Endothelial cell of umbilical vein (primary cell): ENCODE results near the gene DCUN1D5. TPM values are rescaled to one million over a fixed set of nuclear protein-coding genes. Genes with fewer than 3 reads are reported as not detected.

Experiments used
- BruUV-seq: library from RNA; stranded (reverse); fragments of 400-500 nt; replicated peaks from 2 replicates; lab custom pipeline; 2021; lab: Mats Ljungman, UMichigan
- CTCF ChIA-PET: fragments of 300-600, 350-600 bp; sonication (Branson Sonifier 250); formaldehyde crosslinking; loops from one replicate; lab custom pipeline; 2021; ENCODE audit warnings: antibody characterized with exemption, inconsistent platforms; lab: Charles Lee
- POLR2A ChIA-PET: fragments of 300-600, 350-600 bp; sonication (Branson Sonifier 250); formaldehyde crosslinking; loops from one replicate; lab custom pipeline; 2021; ENCODE audit warnings: antibody characterized with exemption, inconsistent platforms; lab: Charles Lee
- DNase-seq: peaks from one replicate; pipeline ENCODE4 v3.0.0-alpha.2; 2011; ENCODE audit warnings: low read depth, low spot score
- FAIRE-seq: peaks from 2 replicates; lab custom pipeline; 2011; peaks lifted over from hg19 to GRCh38; lab: Jason Lieb, UNC
- H2AFZ ChIP-seq: 2 replicates; pipeline ENCODE4 v1.6.0; 2012; ENCODE audit warnings: low read depth, low read length, control low read depth, inconsistent platforms
- H3K27ac ChIP-seq: 2 replicates; pipeline ENCODE4 v1.5.1; 2011; ENCODE audit warnings: low read depth, mild to moderate bottlenecking, control low read depth, low read length, moderate library complexity; ENCODE audit not compliant: insufficient read depth
- H3K27me3 ChIP-seq, 2 experiments: 2 replicates each; pipeline versions ENCODE4 v1.6.0 to v1.6.1; 2011; ENCODE audit warnings: low read length in 2 of 2, mixed read lengths in 1 of 2; ENCODE audit not compliant: control insufficient read depth in 2 of 2, insufficient read depth in 2 of 2
- H3K36me3 ChIP-seq, 2 experiments: 2 replicates in 1 of 2; 3 replicates in 1 of 2; pipeline ENCODE4 v1.5.1; 2011; ENCODE audit warnings: low read length in 2 of 2, mild to moderate bottlenecking in 1 of 2, moderate library complexity in 1 of 2; ENCODE audit not compliant: control insufficient read depth in 2 of 2, insufficient read depth in 2 of 2; ENCODE audit errors: extremely low read depth in 1 of 2
- H3K4me1 ChIP-seq: 3 replicates; pipeline ENCODE4 v1.5.1; 2011; ENCODE audit warnings: mild to moderate bottlenecking, low read length; ENCODE audit not compliant: control insufficient read depth, insufficient read depth; ENCODE audit errors: extremely low read depth
- H3K4me2 ChIP-seq: 2 replicates; pipeline ENCODE4 v1.6.1; 2011; ENCODE audit warnings: low read length, control low read depth, mixed read lengths; ENCODE audit not compliant: insufficient read depth
- H3K4me3 ChIP-seq, 3 experiments: fragments of 200-600 bp in 1 of 3; sonication (generic), shearing (Covaris generic) in 1 of 3; replicated peaks in 1 of 3; 2 replicates each; pipeline ENCODE4 v1.5.1; 2011 to 2016; ENCODE audit warnings: control low read depth in 3 of 3, low read length in 3 of 3, mild to moderate bottlenecking in 2 of 3, inconsistent platforms in 1 of 3, low read depth in 1 of 3, moderate library complexity in 1 of 3; ENCODE audit not compliant: insufficient read depth in 1 of 3
- H3K79me2 ChIP-seq: 2 replicates; pipeline ENCODE4 v1.6.0; 2012; ENCODE audit warnings: low read length, inconsistent platforms; ENCODE audit not compliant: control insufficient read depth, insufficient read depth
- H3K9ac ChIP-seq: replicated peaks from 2 replicates; pipeline ENCODE3; 2011; ENCODE audit warnings: low read length, control low read depth; ENCODE audit not compliant: insufficient read depth; ENCODE audit errors: extremely low read depth
- H3K9me1 ChIP-seq: replicated peaks from 3 replicates; pipeline ENCODE4 v1.6.0; 2011; ENCODE audit warnings: mild to moderate bottlenecking, low read length; ENCODE audit not compliant: control insufficient read depth, insufficient read depth; ENCODE audit errors: extremely low read depth
- H3K9me3 ChIP-seq: replicated peaks from 2 replicates; pipeline ENCODE4 v1.5.1; 2012; ENCODE audit warnings: low read length, inconsistent platforms; ENCODE audit not compliant: control insufficient read depth, insufficient read depth
- H4K20me1 ChIP-seq: replicated peaks from 2 replicates; pipeline ENCODE3; 2011; ENCODE audit warnings: mild to moderate bottlenecking, low read length; ENCODE audit not compliant: control insufficient read depth, insufficient read depth; ENCODE audit errors: extremely low read depth
- EZH2 ChIP-seq: IDR thresholded peaks from 2 replicates; pipeline ENCODE4 v1.6.1; 2012; ENCODE audit warnings: borderline replicate concordance, low read depth, mild to moderate bottlenecking, moderate library complexity, low read length, inconsistent platforms; ENCODE audit not compliant: severe bottlenecking
- FOS ChIP-seq: IDR thresholded peaks from 2 replicates; pipeline ENCODE4 v1.6.1; 2011; ENCODE audit warnings: mild to moderate bottlenecking, low read length, moderate library complexity, borderline replicate concordance; ENCODE audit not compliant: insufficient read depth
- GATA2 ChIP-seq: IDR thresholded peaks from 2 replicates; pipeline ENCODE4 v1.7.0; 2011; ENCODE audit warnings: low read depth, mild to moderate bottlenecking, moderate library complexity, mixed read lengths, low read length; ENCODE audit not compliant: insufficient read length, insufficient read depth
- JUN ChIP-seq: IDR thresholded peaks from 2 replicates; pipeline ENCODE4 v1.6.1; 2011; ENCODE audit warnings: borderline replicate concordance, low read depth; ENCODE audit not compliant: insufficient read length, insufficient read depth
- MAX ChIP-seq: IDR thresholded peaks from 2 replicates; pipeline ENCODE4 v1.6.1; 2011; ENCODE audit not compliant: insufficient read depth, insufficient read length
- MYC ChIP-seq: IDR thresholded peaks from one replicate; pipeline ENCODE4 v1.6.1; 2011; ENCODE audit warnings: mild to moderate bottlenecking, low read depth, low read length
- POLR2A ChIP-seq: IDR thresholded peaks from 2 replicates; pipeline ENCODE4 v1.6.1; 2012; ENCODE audit warnings: low read depth, mild to moderate bottlenecking, control low read depth, low read length
- POLR2AphosphoS5 ChIP-seq: IDR thresholded peaks from 2 replicates; pipeline ENCODE4 v1.6.1; 2012; ENCODE audit warnings: low read depth, mild to moderate bottlenecking, control low read depth, low read length, moderate library complexity; ENCODE audit not compliant: insufficient read depth
- dilution Hi-C: fragments of 300-500 bp; cut with MboI; formaldehyde crosslinking; loops from one replicate; pipeline ENCODE4 v1.15.0; 2019; ENCODE audit warnings: low sequenced_read_pairs; ENCODE audit not compliant: extremely low pct_ligation_motif_present
- intact Hi-C: fragments of 100-400 bp; cut with micrococcal nuclease; formaldehyde crosslinking; loops from one replicate; pipeline ENCODE4 v1.10.0; 2022
- polyA plus RNA-seq, 4 experiments: library from polyadenylated mRNA; depleted of rRNA in 3 of 4; stranded (reverse) in 3 of 4; unstranded in 1 of 4; fragments of >200 nt; gene quantifications; 2 replicates each; pipeline versions ENCODE4 v1.2.1 to v1.2.3, GENCODE V29; 2011 to 2012; ENCODE audit warnings: missing spikeins in 1 of 4
- total RNA-seq: library from RNA; stranded (reverse); gene quantifications from 2 replicates; pipeline ENCODE4 v1.2.3, GENCODE V29; 2021
- TF ChIP-seq, protein P1 (sequence below), 2 donors: IDR thresholded peaks; 1 replicate in 1 of 2; 2 replicates in 1 of 2; pipeline ENCODE4 v1.5.1; 2011; ENCODE audit warnings: low read length in 2 of 2, mild to moderate bottlenecking in 2 of 2, moderate library complexity in 2 of 2, control low read depth in 1 of 2, inconsistent platforms in 1 of 2, low read depth in 1 of 2; ENCODE audit not compliant: insufficient read depth in 1 of 2; ENCODE audit errors: extremely low read depth in 1 of 2

DCUN1D5 gene
- total and polyA plus RNA-seq, 2 donors (not counting 3 experiments of a cell fraction or from before 2014, with no cell fraction given), result 32.9 to 49.8 TPM

DNA sequence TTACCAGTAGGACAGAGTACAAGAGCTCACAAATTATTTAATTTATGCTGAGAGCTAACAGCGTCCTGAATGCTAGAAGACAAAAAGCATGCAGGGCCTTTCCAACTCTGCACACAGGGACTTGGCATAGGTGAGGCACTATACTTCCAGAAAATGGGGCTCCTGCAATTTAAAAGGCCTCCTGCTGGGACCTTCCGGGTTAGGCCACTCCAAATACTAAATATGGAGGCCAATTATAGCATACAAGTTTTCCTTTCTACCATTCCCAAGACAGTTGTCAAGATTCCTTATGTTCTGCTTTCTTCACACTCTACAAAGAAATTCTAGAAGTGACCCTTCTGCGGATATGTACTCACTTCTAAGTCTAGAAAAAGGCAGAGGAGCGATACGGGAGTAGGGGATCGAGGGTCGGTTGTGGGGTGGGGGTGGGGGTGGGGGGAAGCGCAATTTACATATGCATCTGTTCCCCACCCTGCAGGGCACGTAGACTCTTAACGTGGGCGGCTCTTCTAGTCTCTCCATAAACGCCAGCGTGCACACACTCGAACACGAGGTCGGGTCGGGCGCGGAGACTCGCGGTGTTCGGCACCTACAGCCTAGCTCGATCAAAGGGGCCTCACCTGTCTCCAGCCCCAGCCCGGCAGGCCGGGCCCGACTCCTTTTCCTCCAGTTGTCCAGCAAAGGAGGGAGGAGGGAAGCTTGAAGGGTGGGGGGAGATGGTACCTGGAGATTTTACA, 728 bp downstream of the DCUN1D5 start:
- POLR2A ChIA-PET, result interaction anchor here (2.0 kb wide), 1 partner anchor 18 kb away, joined by 9 read pairs; the partner anchor contains the start of gene DYNC2H1
- TF ChIP-seq GATA2 (no peak), MYC (no peak), FOS (no peak), MAX (no peak), POLR2A (no peak), POLR2AphosphoS5 (no peak), JUN (no peak), EZH2 (no peak)
- TF ChIP-seq, protein P1, sequence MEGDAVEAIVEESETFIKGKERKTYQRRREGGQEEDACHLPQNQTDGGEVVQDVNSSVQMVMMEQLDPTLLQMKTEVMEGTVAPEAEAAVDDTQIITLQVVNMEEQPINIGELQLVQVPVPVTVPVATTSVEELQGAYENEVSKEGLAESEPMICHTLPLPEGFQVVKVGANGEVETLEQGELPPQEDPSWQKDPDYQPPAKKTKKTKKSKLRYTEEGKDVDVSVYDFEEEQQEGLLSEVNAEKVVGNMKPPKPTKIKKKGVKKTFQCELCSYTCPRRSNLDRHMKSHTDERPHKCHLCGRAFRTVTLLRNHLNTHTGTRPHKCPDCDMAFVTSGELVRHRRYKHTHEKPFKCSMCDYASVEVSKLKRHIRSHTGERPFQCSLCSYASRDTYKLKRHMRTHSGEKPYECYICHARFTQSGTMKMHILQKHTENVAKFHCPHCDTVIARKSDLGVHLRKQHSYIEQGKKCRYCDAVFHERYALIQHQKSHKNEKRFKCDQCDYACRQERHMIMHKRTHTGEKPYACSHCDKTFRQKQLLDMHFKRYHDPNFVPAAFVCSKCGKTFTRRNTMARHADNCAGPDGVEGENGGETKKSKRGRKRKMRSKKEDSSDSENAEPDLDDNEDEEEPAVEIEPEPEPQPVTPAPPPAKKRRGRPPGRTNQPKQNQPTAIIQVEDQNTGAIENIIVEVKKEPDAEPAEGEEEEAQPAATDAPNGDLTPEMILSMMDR (IDR thresholded peaks at IDR 0.05; ENCODE audit: extremely low read depth in 1 of 2, insufficient read depth in 1 of 2, low read depth in 1 of 2, low read length in 2 of 2), result no peak
- no peaks in the 10 kb centered on the region for H3K9me3 ChIP-seq
- TSS peak; percentile 41 for BruUV-seq
- peak overlapping the region; percentile 82 for H3K9ac ChIP-seq
- no peaks in the 10 kb centered on the region for H3K9me1 ChIP-seq
- DNase-seq, result peak; percentile 34
- H3K36me3 ChIP-seq, result peaks cover 0 to 3% of the 10 kb centered on the region in 2 experiments
- peaks cover 26% of the 10 kb centered on the region for H3K4me1 ChIP-seq
- H3K4me2 ChIP-seq, result peak overlapping the region; percentile 79
- no peaks in the 10 kb centered on the region for H4K20me1 ChIP-seq
- peak overlapping the region; percentile 90 for H2AFZ ChIP-seq
- dilution Hi-C loops (no loop called here), intact Hi-C loops (loop anchor here (5.0 kb wide), 2 partner anchors 441 to 536 kb away; no protein-coding TSS in a partner anchor)
- peak overlapping the region; percentile 64 to 94 (median 73) for H3K4me3 ChIP-seq
- H3K79me2 ChIP-seq, result peaks cover 54% of the 10 kb centered on the region
- CTCF ChIA-PET, result interaction anchor here (1.0 to 2.3 kb wide), 5 partner anchors 18 to 177 kb away, joined by 3 to 13 read pairs (median 3); partner anchors contain the start of gene DYNC2H1
- peaks cover 0 to 4% of the 10 kb centered on the region in 2 experiments for H3K27me3 ChIP-seq
- FAIRE-seq, result no peak
- peak overlapping the region; percentile 70 for H3K27ac ChIP-seq
